CD4-positive, CD25-positive, alpha-beta regulatory T cell (primary cell): Measurements from ENCODE around the gene LACC1. TPM values are rescaled to one million over a fixed set of nuclear protein-coding genes. Genes with fewer than 3 reads are reported as not detected.

ENCODE experiments used
- ATAC-seq, 2 donors: fragments of 150-1000 bp; cut with Tn5 transposase; one replicate each; pipeline ENCODE4 v1.10.0; 2021; ENCODE audit warnings: low read depth in 2 of 2, moderate number of reproducible peaks in 2 of 2, moderate library complexity in 1 of 2
- DNase-seq, 3 donors: peaks; one replicate each; pipeline versions ENCODE4 v3.0.0 to v3.0.0-alpha.2; 2012 to 2022; ENCODE audit warnings: mixed read lengths in 1 of 3
- H3K27ac ChIP-seq: one replicate; pipeline ENCODE4 v1.7.0; 2013; ENCODE audit warnings: mild to moderate bottlenecking, low read length; ENCODE audit not compliant: insufficient read depth, poor library complexity, severe bottlenecking
- H3K27me3 ChIP-seq: one replicate; pipeline ENCODE4 v1.7.0; 2013; ENCODE audit warnings: low read length; ENCODE audit not compliant: control insufficient read depth, insufficient read depth
- H3K36me3 ChIP-seq: one replicate; pipeline ENCODE4 v1.7.0; 2013; ENCODE audit warnings: mild to moderate bottlenecking, low read length, moderate library complexity; ENCODE audit not compliant: control insufficient read depth, insufficient read depth
- H3K4me1 ChIP-seq: 2 replicates; pipeline ENCODE4 v1.7.0; 2013; ENCODE audit warnings: mild to moderate bottlenecking, low read length; ENCODE audit not compliant: insufficient read depth, control insufficient read depth, poor library complexity, severe bottlenecking
- H3K4me3 ChIP-seq: one replicate; pipeline ENCODE4 v1.7.0; 2013; ENCODE audit warnings: low read depth, mild to moderate bottlenecking, low read length, moderate library complexity
- H3K9me3 ChIP-seq, 2 experiments: 1 replicate in 1 of 2; 2 replicates in 1 of 2; pipeline ENCODE4 v1.7.0; 2013; ENCODE audit warnings: low read length in 2 of 2, mild to moderate bottlenecking in 1 of 2, moderate library complexity in 1 of 2; ENCODE audit not compliant: control insufficient read depth in 2 of 2
- H3K27ac Mint-ChIP-seq, 3 donors: one replicate each; pipeline ENCODE4 v1.8.0; 2020 to 2022; ENCODE audit warnings: mild to moderate bottlenecking in 3 of 3, mixed read lengths in 3 of 3, moderate library complexity in 2 of 3
- H3K27me3 Mint-ChIP-seq: one replicate; pipeline ENCODE4 v1.8.0; 2022; ENCODE audit warnings: mild to moderate bottlenecking, mixed read lengths
- H3K36me3 Mint-ChIP-seq: one replicate; pipeline ENCODE4 v1.8.0; 2020; ENCODE audit warnings: mixed read lengths
- H3K4me1 Mint-ChIP-seq, 4 donors: one replicate each; pipeline ENCODE4 v1.8.0; 2020 to 2022; ENCODE audit warnings: mixed read lengths in 4 of 4, mild to moderate bottlenecking in 1 of 4
- H3K4me3 Mint-ChIP-seq, 4 donors: one replicate each; pipeline ENCODE4 v1.8.0; 2020 to 2022; ENCODE audit warnings: mild to moderate bottlenecking in 4 of 4, mixed read lengths in 4 of 4, moderate library complexity in 3 of 4
- H3K9me3 Mint-ChIP-seq, 7 donors: one replicate each; pipeline ENCODE4 v1.8.0; 2020 to 2022; ENCODE audit warnings: mixed read lengths in 7 of 7, mild to moderate bottlenecking in 3 of 7, moderate library complexity in 2 of 7
- polyA plus RNA-seq, 4 donors: library from polyadenylated mRNA; unstranded; fragments of 300-500 nt; fragmentation: Illumina TruSeq; gene quantifications; one replicate each; pipeline ENCODE4 v1.2.3, GENCODE V29; 2021
- total RNA-seq: library from RNA; stranded (reverse); gene quantifications from one replicate; pipeline ENCODE4 v1.2.3, GENCODE V29; 2022

LACC1 gene
- 0.84 TPM for total RNA-seq
- 1 to 10 TPM in 2 of 4 donors, under 1 TPM in 2; 0.67 to 4.2 (median 1.6) TPM for polyA plus RNA-seq

- peak within 1 kb of the TSS; percentile 87 to 91 (median 90) for H3K27ac Mint-ChIP-seq
- H3K4me3 ChIP-seq = peak within 1 kb of the TSS; percentile 64
Measured at GRCh38 chr13:43879755-43880181, at the start of gene LACC1. Gene LACC1 (plus strand): TSS chr13:43879904. CDS start chr13:43880986, 1,082 bp downstream.

DNA sequence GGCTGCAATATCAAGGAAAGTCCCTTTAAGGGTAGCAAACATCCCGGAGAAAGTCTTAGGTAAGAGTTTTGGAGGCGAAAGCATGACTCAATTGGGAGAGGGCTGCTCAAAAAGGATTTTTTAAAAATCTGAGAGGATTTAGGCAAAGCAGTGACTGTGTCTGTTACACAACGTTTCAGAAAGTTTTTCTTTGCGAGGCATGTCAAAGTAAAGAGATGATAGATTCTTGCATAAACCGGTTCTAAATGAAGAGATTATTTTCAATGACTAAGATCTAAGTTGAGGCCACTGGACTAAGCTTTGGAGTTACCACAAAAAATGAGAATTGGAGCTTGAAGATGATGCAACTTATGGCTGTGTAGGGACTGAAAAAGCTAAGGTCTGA, 49.2 kb upstream of the LACC1 start:
- H3K4me1 Mint-ChIP-seq = no peaks in the 10 kb centered on the region
- H3K9me3 Mint-ChIP-seq = peaks cover 0 to 2% (median 0%) of the 10 kb centered on the region in 7 donors
- H3K36me3 Mint-ChIP-seq = no peaks in the 10 kb centered on the region
- no peaks in the 10 kb centered on the region for H3K36me3 ChIP-seq
- no peak overlapping the region for H3K4me3 Mint-ChIP-seq
- no peaks in the 10 kb centered on the region for H3K4me1 ChIP-seq
- DNase-seq = no peak
- no peak overlapping the region for H3K27ac Mint-ChIP-seq
- no peaks in the 10 kb centered on the region for H3K27me3 ChIP-seq
- H3K9me3 ChIP-seq = no peaks in the 10 kb centered on the region
- no peak for ATAC-seq
- no peak overlapping the region for H3K27ac ChIP-seq
- H3K27me3 Mint-ChIP-seq = peaks cover 5% of the 10 kb centered on the region
- no peak overlapping the region for H3K4me3 ChIP-seq

More at GRCh38 chr13:43879755-43880181, at the start of gene LACC1:
- peak within 1 kb of the TSS; percentile 82 to 99 (median 90) for H3K4me3 Mint-ChIP-seq
- peak within 1 kb of the TSS; percentile 76 for H3K27ac ChIP-seq
- no peaks in the 10 kb centered on the region for H3K27me3 ChIP-seq
- H3K9me3 ChIP-seq = no peaks in the 10 kb centered on the region
- H3K4me1 ChIP-seq = peaks cover 9% of the 10 kb centered on the region
- DNase-seq (peak in 2 of 3 donors; percentile 38 to 43), ATAC-seq (peak; percentile 55 to 62)
- no peaks in the 10 kb centered on the region for H3K9me3 Mint-ChIP-seq
- H3K27me3 Mint-ChIP-seq = no peaks in the 10 kb centered on the region
- peaks cover 12 to 34% (median 27%) of the 10 kb centered on the region in 4 donors for H3K4me1 Mint-ChIP-seq
- no peaks in the 10 kb centered on the region for H3K36me3 Mint-ChIP-seq
- no peaks in the 10 kb centered on the region for H3K36me3 ChIP-seq

GRCh38 chr13:43831088-43831487, 48.6 kb upstream of the LACC1 start:
- peaks cover 5% of the 10 kb centered on the region for H3K27me3 Mint-ChIP-seq
- H3K4me3 ChIP-seq = no peak overlapping the region
- no peaks in the 10 kb centered on the region for H3K27me3 ChIP-seq
- H3K9me3 Mint-ChIP-seq = peaks cover 0 to 2% (median 0%) of the 10 kb centered on the region in 7 donors
- H3K27ac Mint-ChIP-seq = no peak overlapping the region
- H3K4me1 Mint-ChIP-seq = no peaks in the 10 kb centered on the region
- ATAC-seq (no peak), DNase-seq (no peak)
- no peaks in the 10 kb centered on the region for H3K36me3 ChIP-seq
- no peaks in the 10 kb centered on the region for H3K36me3 Mint-ChIP-seq
- no peaks in the 10 kb centered on the region for H3K9me3 ChIP-seq
- no peak overlapping the region for H3K27ac ChIP-seq
- H3K4me3 Mint-ChIP-seq = no peak overlapping the region
- H3K4me1 ChIP-seq = no peaks in the 10 kb centered on the region

- Mint-ChIP-seq H3K27ac (no peak overlapping the region), H3K36me3 (no peaks in the 10 kb centered on the region), H3K4me3 (no peak overlapping the region), H3K27me3 (peaks cover 12% of the 10 kb centered on the region), H3K4me1 (no peaks in the 10 kb centered on the region), H3K9me3 (peaks cover 0 to 3% (median 0%) of the 10 kb centered on the region in 7 donors)
- ATAC-seq (no peak), DNase-seq (no peak)
- Histone ChIP-seq H3K27ac (no peak overlapping the region), H3K9me3 (no peaks in the 10 kb centered on the region), H3K36me3 (no peaks in the 10 kb centered on the region), H3K4me3 (no peak overlapping the region), H3K27me3 (no peaks in the 10 kb centered on the region), H3K4me1 (no peaks in the 10 kb centered on the region)
Measured at GRCh38 chr13:43835701-43836100, 44.0 kb upstream of the LACC1 start.

DNA sequence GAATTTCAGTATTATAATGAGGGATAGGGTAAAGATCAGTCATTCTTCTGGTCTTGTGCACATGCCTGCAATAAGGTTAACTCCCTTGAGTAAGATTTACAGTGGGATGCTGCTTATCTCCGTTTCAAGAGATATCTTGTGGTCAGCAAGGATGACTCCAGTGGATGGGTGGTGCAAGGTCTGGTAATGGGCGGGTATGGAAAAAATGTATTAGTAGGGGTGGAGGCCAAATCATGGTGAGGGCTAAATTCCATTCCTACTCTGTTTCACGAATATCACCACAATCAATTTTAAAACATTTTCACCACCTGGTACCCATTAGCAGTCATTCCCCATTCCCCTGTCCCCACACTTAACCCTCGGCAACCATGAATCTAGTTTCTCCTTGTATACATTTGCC, 40.8 kb upstream of the LACC1 start:
- H3K36me3 ChIP-seq = no peaks in the 10 kb centered on the region
- Mint-ChIP-seq H3K4me3 (no peak overlapping the region), H3K27ac (no peak overlapping the region), H3K9me3 (peaks cover 0 to 6% (median 5%) of the 10 kb centered on the region in 7 donors), H3K36me3 (no peaks in the 10 kb centered on the region), H3K27me3 (peaks cover 7% of the 10 kb centered on the region), H3K4me1 (no peaks in the 10 kb centered on the region)
- no peaks in the 10 kb centered on the region for H3K9me3 ChIP-seq
- no peak for ATAC-seq
- no peak for DNase-seq
- no peaks in the 10 kb centered on the region for H3K27me3 ChIP-seq
- no peak overlapping the region for H3K4me3 ChIP-seq
- no peaks in the 10 kb centered on the region for H3K4me1 ChIP-seq
- H3K27ac ChIP-seq = no peak overlapping the region

DNA sequence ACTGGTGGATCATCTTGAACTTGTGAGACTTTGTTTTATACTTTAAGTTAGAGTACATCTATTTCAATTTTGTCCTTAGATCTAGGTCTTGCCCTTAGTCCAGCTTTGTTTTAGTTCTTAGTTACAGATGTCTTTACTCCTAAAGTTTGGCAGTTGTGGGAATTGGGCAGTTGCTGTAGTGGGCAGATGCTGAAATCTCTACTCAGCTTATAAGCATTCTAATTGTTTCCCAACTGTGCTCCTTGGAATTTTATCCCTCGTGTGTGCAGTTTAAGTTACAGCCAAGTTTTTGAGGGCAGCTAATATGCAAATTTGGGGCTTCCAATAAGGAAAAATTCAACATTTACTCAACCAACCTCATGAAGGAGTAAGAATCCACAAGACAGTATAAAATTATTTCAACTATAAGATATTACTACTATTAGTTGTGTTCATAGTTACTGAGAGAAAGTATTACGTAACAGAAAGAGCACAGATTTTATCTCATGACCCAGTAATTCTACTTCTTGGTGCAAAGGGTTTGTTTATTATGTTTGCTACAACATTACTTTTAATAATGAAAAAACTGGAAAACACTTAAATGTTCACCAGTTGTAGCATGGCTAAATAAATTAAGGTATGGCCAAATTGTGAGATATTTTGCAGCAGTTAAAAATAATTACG, 33.1 kb upstream of the LACC1 start:
- Mint-ChIP-seq H3K27me3 (no peaks in the 10 kb centered on the region), H3K4me1 (no peaks in the 10 kb centered on the region), H3K36me3 (no peaks in the 10 kb centered on the region), H3K4me3 (no peak overlapping the region), H3K9me3 (peaks cover 0 to 22% (median 8%) of the 10 kb centered on the region in 7 donors), H3K27ac (no peak overlapping the region)
- ATAC-seq (no peak), DNase-seq (no peak)
- Histone ChIP-seq H3K4me3 (no peak overlapping the region), H3K27me3 (no peaks in the 10 kb centered on the region), H3K36me3 (no peaks in the 10 kb centered on the region), H3K4me1 (no peaks in the 10 kb centered on the region), H3K27ac (no peak overlapping the region), H3K9me3 (peaks cover 11 to 16% of the 10 kb centered on the region in 2 experiments)

DNA sequence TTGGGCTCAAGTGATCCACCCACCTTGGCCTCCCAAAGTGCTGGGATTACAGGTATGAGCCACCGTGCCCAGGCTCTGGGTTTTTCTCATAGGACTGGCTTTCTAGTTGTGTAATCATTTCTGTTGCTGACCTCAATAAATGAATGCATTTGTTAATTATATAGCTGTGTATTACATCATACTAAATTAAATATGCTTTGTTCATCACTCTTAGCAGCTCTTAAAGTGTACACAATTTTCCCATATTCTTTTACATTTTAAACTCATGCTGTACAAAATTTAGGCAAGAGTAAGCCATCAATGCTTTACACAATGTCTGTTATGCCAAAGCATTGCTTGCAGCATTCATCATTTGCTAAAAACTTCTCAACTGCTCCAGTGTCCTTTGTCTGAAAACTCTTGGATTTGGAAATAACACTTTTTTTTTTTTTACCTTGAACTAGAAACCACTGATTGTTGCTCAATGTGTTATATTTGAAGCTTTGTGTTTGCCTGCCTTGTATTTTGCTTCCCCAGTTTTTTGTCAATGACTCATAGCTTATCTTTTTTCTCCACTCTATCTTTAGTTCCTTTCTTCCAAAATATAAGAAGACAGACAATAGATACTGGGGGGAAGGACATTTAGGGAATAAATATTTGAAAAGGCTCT, 31.6 kb upstream of the LACC1 start:
- DNase-seq (no peak), ATAC-seq (no peak)
- H3K4me3 ChIP-seq = no peak overlapping the region

More for the DNA sequence above, 31.6 kb upstream of the LACC1 start:
- Histone ChIP-seq H3K9me3 (peaks cover 20 to 26% of the 10 kb centered on the region in 2 experiments), H3K4me1 (no peaks in the 10 kb centered on the region), H3K36me3 (no peaks in the 10 kb centered on the region), H3K27me3 (no peaks in the 10 kb centered on the region), H3K27ac (no peak overlapping the region)
- Mint-ChIP-seq H3K36me3 (no peaks in the 10 kb centered on the region), H3K27me3 (no peaks in the 10 kb centered on the region), H3K27ac (no peak overlapping the region), H3K4me1 (no peaks in the 10 kb centered on the region), H3K4me3 (no peak overlapping the region), H3K9me3 (peaks cover 2 to 34% (median 17%) of the 10 kb centered on the region in 7 donors)
